C4-2B (cell line): ENCODE measurements around the gene RNF217.
"Not testable (repeated sequence)": the region's sequence is repeated elsewhere in the genome, so short reads cannot be mapped to it uniquely, and the experiment has no call there.

Experiments used
- H3K27ac ChIP-seq: fragments of 450-650 bp; 2 replicates; pipeline ENCODE4 v1.5.1; 2017
- CTCF ChIP-seq: fragments of 450-650 bp; conservative IDR thresholded peaks from 2 replicates; pipeline ENCODE4 v1.5.1; 2017; ENCODE audit warnings: mild to moderate bottlenecking
- ZFX ChIP-seq: fragments of 450-650 bp; IDR thresholded peaks from 2 replicates; pipeline ENCODE4 v1.6.1; 2017

RNF217 gene

GRCh38 chr6:124963831-124964763 is 1.9 kb downstream of the RNF217 start:
- TF ChIP-seq CTCF (no peak), ZFX (no peak)
- no peak overlapping the region for H3K27ac ChIP-seq

GRCh38 chr6:124964764-124965105 is 2.5 kb downstream of the RNF217 start:
- TF ChIP-seq ZFX: no peak
- TF ChIP-seq CTCF: no peak
- H3K27ac ChIP-seq: no peak overlapping the region

GRCh38 chr6:124965424-124965850 is 3.2 kb downstream of the RNF217 start:
- not testable (repeated sequence) for H3K27ac ChIP-seq

- TF ChIP-seq ZFX: no peak
- TF ChIP-seq CTCF: no peak
- H3K27ac ChIP-seq: no peak overlapping the region
These were observed 5.2 kb downstream of the RNF217 start for GRCh38 chr6:124967444-124967843.

DNA sequence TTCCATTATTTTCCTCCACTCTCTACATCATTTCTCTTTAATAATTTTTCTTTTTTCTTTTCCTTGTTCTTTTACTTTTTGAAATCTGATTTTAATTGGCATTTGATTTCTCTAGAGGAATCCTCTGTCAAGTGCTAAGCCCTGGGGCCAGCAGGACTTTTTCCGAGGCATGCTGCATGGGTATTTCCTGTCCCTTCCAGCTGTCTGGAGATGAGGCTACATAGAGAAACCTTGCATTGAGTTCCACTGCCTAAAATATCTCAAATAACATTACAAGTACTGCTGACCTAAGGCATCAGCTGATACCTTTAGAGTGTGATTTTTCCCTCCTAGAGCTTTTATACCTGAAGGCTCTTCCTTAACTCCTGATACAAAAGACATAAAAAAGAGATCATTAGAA is 6.2 kb downstream of the RNF217 start:
- H3K27ac ChIP-seq: no peak overlapping the region
- TF ChIP-seq CTCF (no peak), ZFX (no peak)

GRCh38 chr6:124970243-124970642 is 8.0 kb downstream of the RNF217 start:
- no peak overlapping the region for H3K27ac ChIP-seq
- no peak for TF ChIP-seq ZFX
- no peak for TF ChIP-seq CTCF

DNA sequence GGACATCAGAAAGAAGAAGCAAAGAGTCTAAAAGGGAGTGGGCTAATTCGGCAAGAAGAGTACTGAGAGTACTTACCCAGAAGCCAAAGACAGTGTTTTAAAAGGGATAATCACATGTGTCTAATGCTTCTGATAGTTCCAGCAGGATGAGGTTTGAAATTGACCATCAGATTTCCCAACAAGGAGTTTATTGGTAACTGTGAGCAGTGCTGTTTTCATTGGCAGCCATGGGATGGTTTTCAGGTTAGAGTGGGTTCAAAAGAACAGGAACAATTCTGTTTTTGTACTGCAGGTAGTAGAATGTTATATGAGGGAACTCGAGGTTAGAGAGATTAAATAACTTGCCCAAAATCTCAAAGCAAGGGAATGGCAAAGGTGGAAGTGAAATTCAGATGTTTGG is 8.5 kb downstream of the RNF217 start:
- H3K27ac ChIP-seq: no peak overlapping the region
- no peak for TF ChIP-seq CTCF
- TF ChIP-seq ZFX: no peak

- TF ChIP-seq ZFX: no peak
- no peak for TF ChIP-seq CTCF
These were observed 11.5 kb downstream of the RNF217 start for GRCh38 chr6:124973780-124974179.

More at GRCh38 chr6:124973780-124974179, 11.5 kb downstream of the RNF217 start:
- no peak overlapping the region for H3K27ac ChIP-seq
